Measurements from ENCODE around the gene TIGAR.

DNA sequence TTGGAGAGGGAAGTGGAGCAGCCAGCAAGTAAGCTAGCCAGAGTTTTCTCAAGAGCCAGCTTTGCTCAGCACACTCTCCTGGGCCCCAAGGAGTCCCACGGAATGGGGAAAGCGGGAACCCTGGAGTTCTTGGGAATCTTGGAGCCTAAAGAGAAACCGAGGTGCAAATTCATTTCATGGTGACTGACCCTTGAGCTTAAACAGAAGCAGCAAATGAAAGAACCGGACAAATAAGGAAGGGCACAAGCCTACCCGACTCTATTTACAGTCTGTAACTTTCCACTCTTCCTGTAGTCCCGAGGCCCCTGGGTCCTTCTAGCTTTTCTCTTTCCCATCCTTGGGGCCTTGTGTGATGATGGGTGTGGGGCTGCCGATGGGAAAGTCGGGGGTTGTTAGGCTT is 18.1 kb upstream of the TIGAR start:
- TF ChIP-seq, protein P1, sequence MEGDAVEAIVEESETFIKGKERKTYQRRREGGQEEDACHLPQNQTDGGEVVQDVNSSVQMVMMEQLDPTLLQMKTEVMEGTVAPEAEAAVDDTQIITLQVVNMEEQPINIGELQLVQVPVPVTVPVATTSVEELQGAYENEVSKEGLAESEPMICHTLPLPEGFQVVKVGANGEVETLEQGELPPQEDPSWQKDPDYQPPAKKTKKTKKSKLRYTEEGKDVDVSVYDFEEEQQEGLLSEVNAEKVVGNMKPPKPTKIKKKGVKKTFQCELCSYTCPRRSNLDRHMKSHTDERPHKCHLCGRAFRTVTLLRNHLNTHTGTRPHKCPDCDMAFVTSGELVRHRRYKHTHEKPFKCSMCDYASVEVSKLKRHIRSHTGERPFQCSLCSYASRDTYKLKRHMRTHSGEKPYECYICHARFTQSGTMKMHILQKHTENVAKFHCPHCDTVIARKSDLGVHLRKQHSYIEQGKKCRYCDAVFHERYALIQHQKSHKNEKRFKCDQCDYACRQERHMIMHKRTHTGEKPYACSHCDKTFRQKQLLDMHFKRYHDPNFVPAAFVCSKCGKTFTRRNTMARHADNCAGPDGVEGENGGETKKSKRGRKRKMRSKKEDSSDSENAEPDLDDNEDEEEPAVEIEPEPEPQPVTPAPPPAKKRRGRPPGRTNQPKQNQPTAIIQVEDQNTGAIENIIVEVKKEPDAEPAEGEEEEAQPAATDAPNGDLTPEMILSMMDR (IDR thresholded peaks at IDR 0.05), result no peak
- TF ChIP-seq POLR2A (IDR thresholded peaks at IDR 0.05), result no peak
- TF ChIP-seq EP300 (IDR thresholded peaks at IDR 0.05), result no peak
